Stimulated activated CD8-positive, alpha-beta memory T cell treated with anti-CD3 and anti-CD28 coated beads, Interleukin-15, amount 100 ng/mL, for 1 hour (primary cell): ENCODE measurements around the gene CFAP45.
"Not testable (repeated sequence)": the region's sequence is repeated elsewhere in the genome, so short reads cannot be mapped to it uniquely, and the experiment has no call there.

Experiments
- DNase-seq: peaks from one replicate; pipeline ENCODE4 v3.0.0-alpha.2; 2020; ENCODE audit warnings: low read depth

The CFAP45 gene

DNA sequence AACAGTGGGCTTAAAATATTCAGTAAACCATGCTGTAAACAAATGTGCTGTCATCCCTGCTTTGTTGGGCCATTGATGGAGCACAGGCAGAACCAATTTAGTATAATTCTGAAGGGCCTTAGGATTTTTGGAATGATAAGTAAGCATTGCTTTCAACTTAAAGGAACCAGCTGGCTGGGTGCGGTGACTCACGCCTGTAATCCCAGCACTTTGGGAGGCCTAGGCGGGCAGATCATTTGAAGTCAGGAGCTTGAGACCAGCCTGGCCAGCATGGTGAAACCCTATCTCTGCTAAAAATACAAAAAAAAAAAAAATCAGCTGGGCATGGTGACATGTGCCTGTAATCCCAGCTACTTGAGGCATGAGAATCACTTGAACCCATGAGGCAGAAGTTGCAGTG, 4.1 kb upstream of the CFAP45 start:
- not testable (repeated sequence) for DNase-seq

DNA sequence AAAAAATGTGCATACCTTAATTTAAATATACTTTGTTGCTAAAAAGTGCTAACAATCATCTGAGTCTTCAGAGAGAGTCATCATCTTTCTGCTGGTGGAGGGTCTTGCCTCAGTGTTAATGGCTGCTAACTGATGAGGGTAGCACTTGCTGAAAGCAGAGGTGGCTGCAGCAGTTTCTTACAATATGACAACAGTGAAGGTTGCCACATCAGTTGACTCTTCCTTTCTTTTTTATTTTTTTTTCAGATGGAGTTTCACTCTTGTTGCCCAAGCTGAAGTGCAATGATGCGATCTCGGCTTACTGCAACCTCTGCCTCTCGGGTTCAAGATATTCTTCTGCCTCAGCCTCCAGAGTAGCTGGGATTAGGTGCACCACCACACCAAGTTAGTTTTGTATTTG, 2.6 kb upstream of the CFAP45 start:
- no peak for DNase-seq

GRCh38 chr1:159900755-159901360, 893 bp upstream of the CFAP45 start:
- DNase-seq, result no peak

DNA sequence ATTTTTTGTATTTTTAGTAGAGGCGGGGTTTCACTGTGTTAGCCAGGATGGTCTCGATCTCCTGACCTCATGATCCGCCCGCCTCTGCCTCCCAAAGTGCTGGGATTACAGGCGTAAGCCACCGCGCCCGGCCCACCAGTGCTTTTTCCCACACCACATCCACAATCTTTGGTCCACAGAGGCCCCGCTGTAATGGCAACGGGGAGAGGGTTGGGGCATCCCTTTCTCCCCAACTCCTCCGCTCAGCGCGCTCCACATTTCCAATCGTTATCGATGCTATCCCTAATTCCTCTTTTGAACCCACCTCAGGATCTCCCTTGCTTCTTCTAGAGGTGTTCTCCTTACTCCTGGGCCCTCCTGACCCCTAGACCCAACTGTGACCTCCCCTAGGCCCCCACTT, 331 bp downstream of the CFAP45 start:
- not testable (repeated sequence) for DNase-seq

GRCh38 chr1:159898527-159898926, 1.4 kb downstream of the CFAP45 start:
- no peak for DNase-seq

DNA sequence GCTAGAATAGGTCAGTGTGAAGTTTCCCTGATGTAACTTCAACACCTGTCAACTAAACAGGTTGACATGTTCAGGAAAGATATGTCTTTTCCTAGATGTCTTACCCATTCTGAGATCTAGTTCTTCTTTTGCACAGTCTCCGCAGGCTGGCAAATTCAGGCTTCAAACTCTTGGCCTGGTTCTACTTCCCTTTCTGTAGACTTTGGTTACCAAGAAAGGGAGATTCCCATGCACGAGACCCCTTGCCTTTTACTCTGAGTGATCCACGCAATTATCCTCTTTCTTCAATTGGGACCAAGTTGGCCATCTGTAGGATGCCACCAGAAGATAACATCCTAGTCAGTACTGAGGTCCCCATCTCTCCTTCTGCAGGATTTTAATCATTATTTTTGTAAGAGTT, 2.0 kb downstream of the CFAP45 start:
- DNase-seq, result no peak

GRCh38 chr1:159896546-159896930, 3.4 kb downstream of the CFAP45 start:
- no peak for DNase-seq

DNA sequence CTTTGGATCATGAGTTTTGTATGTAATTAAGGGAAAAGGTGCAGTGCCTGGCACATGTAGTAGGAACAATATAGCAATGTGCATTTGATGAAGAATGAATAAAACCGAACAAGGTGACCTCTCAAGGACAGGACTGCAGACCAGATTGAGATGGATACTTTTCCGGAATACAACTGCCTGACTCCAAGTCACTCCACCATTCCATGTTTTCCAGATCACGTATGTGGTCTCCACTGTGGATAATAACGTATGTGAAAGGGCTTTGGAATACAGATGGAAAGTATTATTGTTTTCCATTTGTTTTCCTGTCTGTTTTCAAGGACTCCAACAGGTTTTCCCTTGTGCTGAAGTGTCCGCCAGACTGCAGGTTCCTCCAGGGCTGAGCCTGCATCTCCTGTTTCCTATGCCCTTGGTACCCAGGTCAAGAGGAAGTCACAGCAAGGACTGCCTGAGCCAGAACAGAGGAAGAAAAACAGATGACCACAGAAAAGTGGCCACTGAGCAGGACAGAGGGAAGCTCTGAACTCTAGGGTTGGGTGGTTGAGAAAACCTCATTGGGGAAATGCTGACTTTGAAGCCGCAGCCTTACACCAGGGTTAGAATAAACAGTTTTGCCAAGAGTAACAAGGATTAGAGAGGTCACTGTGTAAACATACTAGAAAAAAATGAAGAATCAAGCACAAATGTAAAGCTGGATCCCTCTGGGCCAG, 4.0 kb downstream of the CFAP45 start:
- DNase-seq, result no peak

DNA sequence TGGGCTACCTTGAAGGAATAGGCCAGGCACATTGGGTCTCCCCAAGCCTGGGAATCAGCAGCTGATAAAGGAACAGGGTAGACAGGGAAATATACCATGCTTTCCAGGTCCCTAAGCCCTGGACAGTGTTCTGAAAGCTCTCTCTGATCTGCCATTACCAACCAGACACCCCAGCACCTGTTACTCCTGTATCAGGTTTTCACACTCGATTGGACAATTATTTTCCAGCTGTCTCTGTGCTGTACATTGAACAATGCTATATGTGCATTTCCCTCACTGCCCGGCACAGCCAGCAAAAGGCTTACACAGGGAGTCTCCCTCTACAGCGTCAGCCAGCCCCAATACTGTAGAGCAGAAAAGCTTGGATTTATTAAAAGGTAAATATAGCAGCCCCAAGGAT, 4.7 kb downstream of the CFAP45 start:
- no peak for DNase-seq

GRCh38 chr1:159892944-159893343, 7.0 kb downstream of the CFAP45 start:
- no peak for DNase-seq

- peak; percentile 51 for DNase-seq
These were observed 8.4 kb downstream of the CFAP45 start for GRCh38 chr1:159891275-159892157.

- no peak for DNase-seq
These were observed 9.6 kb downstream of the CFAP45 start for GRCh38 chr1:159890390-159890789.

DNA sequence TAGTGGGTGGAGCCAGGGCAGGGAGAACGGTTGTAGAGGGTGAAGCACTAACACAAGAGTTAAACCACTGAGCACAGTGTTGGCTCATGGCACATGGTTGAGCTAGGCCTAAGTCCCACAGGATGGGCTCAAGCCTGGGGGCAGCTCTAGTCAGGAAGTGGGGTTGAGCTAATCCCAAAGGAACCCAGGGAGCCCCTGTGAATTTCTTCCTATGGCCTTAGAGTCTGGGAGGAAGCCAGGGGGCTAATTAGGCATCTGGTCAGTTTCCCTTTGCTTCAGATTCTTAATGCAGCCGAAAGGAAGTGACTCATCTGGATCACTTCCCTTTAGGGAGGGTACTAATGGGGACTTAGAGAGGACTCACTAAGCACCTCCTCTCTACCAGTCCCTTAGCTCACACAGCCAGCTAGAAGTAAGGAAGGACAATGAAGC, 10.1 kb downstream of the CFAP45 start:
- no peak for DNase-seq

DNA sequence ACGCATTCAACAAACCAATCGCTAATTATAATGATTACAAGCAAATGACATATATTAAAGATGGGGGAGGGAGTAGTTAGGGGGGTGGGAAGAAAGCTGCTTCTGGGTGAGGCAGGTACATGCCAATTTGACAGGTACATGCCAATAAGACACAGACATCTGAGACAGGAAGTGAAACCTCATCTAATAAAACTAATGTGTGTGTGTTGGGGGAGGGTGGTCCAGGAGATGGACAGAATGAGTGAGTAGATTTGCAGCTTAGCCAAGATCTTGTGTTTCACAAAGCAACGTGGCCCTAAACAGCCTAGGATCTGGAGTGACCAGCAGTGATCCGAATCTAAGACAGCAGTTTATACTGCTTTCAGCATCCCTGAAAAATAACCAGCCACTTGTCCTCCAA, 10.8 kb downstream of the CFAP45 start:
- DNase-seq, result no peak

GRCh38 chr1:159884296-159884695, 15.7 kb downstream of the CFAP45 start:
- no peak for DNase-seq

DNA sequence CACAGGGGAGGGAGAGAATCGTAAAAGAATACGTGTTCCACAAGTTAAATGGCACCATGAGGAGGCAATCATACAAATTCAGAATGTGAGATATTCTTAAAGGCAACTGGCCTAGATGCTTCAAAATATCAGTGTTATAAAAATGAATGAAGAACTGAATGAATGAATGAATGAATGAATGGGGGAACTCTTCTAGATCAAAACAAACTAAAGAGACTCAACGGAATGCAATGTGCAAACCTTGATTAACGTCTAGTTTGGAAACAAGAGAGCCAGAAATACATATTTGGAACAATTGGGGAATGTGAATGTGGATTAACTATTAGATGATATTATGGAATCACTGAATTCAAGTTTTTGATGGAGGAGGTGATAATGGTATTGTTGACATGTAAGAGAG, 16.8 kb downstream of the CFAP45 start:
- DNase-seq, result no peak

GRCh38 chr1:159882527-159882862, 17.5 kb downstream of the CFAP45 start:
- DNase-seq, result no peak

DNA sequence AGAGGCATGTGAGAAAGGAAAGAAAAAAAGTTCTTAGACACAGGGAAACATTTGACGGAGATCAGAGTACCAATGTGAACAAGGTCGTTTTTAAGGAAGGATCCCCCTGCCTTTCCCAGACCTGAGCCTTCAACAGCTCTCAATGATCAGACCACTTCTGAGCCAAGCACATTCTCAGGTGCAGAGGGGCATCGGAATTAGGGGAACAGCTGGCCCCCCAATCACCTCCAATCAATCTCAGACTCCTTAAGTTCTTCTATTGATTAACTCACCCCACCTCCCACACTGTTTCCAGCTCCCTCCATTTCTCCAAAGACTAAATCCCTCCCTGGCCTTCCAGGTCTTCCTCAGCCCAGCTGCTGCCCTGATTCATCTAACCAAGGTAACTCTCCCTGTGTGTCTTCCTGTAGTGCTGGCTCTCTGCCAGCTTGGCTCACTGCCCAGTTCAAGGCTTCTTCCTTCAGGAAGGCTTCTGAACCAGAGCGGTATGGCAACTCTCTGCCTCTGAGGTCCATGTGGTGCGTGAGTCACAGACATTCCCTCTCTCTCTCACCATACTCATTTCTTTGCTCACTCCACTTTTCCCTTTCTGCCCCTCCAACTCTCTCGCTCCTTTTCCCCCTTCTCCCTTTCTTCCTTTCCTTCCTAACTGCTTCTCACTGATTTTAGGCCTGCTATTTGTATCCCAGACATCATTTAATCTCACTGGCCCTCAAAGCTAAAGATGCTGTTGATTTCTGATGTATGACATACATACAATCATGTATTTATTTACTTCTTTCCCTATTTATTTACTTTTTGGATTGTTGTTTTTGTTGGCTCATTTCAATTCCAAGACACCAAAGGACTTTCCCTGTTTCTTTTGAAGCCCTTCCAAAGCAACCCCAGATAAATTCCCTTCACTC, 18.1 kb downstream of the CFAP45 start:
- DNase-seq, result no peak

DNA sequence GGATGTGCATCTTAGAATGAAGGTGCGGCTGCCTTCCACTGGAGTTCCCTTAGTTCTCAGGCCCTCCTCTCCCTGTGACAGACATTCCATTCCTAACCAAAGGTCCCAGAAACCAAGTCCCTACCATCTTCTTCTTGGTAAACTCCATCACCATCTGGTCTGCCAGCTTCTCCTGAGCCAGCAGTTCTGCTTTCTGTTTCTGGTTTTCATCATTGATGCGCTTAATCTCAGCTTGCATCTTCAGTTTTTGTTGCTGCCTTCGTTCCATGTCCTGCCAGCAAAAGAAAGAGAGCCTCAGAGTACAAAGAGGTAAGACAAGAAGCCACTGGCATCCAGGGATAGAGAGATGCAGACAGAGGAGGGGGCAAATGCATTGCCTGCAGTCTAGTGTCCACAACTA, 19.5 kb downstream of the CFAP45 start:
- DNase-seq, result no peak

DNA sequence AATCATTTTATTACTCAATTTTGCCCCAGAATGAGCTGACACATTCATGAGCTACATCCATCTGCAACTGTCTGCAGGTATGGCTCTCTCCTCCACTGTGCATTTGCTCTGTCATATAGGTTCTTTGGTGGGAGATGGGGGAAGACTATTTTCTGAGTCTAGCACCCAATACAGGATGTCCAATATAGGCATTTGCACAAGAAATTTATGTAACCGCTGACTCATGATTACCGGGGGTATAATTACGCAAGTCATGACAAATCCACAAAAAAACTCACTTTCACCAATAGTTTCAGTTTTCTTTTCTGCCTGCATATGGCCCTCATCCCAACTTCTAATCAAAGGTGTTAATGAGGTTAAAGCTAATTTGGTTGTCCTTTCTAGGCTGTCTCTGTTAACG, 20.0 kb downstream of the CFAP45 start:
- DNase-seq, result no peak

DNA sequence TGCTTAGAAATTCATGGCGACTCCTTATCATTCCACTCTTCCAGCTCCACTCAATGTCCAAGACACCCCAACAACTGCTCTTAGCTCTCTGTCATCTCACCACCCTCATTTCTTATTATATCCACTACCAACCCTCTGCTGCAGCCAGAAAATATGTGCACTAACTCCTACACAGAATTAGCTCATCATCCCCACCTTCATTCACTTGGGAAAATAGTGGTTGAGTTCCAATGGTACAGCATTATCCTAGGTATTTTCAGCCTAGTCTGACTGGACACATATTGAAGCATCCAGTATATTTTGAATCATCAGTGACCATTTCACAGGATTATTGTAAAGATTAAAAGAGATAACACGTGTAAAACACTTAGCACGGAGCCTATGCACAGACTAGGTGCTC, 20.8 kb downstream of the CFAP45 start:
- no peak for DNase-seq
